SK-N-DZ (cell line): ENCODE data around the gene DCD.
"Not testable (repeated sequence)": the region's sequence is repeated elsewhere in the genome, so short reads cannot be mapped to it uniquely, and the experiment has no call there.

Experiments used
- DNase-seq: peaks from one replicate; pipeline ENCODE4 v3.0.0-alpha.2; 2015; ENCODE audit warnings: low spot score

The DCD gene

DNA sequence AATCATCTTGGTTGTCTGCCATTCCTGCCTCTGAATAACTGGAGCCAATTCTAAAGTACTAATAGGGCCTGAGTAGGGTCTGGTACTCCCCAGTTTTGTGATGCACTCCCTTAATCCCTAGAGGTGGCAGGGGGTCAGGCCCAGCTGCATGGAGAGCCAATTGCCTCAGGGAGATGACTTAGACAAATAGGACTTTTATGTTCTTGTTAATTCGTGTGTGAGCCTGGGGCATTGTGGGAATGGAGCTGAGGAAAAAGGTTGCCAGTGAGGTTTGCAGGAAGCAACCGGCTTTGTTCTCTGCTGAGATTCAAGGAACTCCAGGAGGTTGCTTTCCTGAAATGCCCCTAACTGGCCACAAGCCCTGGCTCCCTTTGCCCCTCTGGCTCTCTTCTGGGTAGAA is 6.8 kb upstream of the DCD start:
- no peak for DNase-seq

DNA sequence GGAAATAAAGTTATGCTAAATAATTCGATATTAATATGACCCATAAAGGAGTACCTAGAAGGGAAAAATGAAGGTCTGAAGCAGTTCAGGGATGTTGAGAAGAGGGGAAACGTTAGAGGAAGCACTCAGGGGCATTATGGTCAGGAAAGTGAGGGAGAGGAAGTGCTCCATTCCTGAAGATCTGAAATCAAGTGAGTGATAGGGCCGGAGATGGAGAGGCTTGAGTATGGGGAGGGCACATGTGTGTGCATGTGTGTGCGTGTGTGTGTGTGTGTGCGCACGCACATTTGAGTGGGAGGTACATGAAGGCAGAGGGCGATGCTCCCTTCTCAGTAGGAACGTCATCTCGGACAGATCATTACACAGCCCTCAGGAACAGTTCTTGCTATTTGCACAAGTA is 4.9 kb upstream of the DCD start:
- no peak for DNase-seq

DNA sequence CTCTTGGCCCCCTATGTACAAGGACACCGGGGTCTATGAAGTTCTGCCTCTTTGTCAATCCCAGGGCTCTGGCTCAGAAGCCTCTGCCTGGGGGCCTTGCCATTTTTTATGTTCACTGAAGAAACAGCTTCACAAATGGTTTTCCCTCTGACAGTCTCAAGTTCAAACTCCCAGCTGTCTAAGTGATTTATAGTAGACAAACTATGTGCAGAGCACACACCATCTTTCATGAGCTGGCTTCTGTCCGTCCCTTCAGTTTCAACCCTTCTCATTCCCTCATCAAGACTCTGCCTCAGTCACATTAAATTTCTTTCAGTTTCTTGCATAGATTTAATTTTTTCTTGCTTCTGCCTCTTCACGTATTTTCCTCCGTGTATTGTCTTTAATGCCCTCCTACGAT is 2.7 kb upstream of the DCD start:
- no peak for DNase-seq

DNA sequence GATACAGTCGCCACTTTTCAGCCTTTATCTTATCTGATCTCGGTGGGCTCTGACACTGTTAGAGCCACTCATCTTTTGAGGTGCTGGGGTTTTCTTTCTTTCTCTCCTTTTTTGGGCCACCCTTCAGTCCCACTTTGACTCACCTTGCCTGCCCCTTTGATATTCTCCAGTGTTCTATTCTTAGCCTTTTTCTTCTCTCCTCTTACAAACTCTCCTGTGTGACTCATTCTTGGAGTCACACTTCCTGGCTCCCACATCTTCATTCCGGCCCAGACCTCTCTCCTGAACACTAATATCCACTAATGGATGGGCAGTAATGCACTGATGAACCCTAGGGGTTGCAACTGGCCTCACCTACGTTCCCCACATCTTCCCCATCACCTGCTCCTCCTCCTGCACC is 2.2 kb upstream of the DCD start:
- DNase-seq, result no peak

DNA sequence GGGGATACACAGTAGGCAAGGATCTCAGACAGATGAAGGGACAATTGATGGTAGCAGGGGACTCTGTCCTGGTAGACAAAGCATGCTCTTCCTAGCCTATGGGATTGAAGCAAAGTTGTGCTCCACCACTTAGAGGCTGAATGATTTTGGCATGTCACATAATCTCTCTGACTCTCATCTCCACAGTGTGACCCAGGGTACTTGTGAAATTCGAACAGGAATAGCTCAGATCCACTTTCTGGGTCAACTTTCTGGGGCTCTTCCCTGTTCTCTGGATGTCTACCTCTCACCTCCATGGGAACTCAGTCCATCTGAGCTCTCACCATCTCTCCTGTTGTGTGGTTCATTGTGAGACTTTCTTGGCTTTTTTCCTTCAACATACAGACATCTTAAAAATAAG is 1.7 kb upstream of the DCD start:
- no peak for DNase-seq

DNA sequence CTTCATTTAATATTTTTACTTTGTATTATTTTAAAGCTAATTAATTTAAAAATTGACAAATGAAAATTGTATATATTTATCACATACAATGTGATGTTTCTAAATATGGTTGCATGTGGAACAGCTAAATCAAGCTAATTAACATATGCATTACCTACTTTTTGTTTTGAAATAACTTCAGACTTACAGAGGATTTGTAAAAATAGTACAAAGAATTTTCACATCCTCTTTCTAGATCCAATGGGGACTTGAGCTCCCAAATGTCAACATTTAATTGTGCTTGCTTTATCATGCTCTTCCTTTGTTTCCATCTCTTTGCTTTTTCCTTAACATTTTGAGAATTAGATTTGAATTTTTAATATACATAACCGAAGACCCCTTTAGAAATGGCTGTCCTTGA is 6.6 kb downstream of the DCD start:
- DNase-seq, result no peak

DNA sequence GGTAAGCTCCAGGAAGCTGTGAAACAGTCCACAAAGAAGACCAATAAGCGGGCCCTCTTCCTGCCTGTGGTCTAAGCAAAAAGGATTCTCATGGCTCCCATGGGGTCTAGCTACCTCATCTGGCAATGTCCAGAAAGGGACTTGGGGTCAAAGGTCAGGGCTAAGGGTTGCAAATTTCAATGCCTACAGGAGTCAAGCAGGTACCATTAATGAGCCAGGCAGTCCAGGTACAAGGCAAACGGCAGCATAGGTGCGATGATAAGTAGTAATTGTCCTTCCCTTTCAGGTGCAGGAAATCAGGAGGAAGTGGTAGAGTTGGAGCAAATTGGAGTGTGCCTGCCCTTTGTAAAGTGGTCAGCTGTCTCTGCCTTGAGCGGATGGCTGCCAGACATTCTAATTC is 7.1 kb downstream of the DCD start:
- no peak for DNase-seq

DNA sequence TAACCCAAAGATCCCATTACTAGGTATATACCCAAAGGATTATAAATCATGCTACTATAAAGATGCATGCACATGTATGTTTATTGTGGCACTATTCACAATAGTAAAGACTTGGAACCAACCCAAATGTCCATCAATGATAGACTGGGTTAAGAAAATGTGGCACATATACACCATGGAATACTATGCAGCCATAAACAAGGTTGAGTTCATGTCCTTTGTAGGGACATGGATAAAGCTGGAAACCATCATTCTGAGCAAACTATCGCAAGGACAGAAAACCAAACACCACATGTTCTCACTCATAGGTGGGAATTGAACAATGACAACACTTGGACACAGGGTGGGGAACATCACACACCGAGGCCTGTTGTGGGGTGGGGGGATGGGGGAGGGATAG is 9.1 kb downstream of the DCD start:
- DNase-seq, result not testable (repeated sequence)

DNA sequence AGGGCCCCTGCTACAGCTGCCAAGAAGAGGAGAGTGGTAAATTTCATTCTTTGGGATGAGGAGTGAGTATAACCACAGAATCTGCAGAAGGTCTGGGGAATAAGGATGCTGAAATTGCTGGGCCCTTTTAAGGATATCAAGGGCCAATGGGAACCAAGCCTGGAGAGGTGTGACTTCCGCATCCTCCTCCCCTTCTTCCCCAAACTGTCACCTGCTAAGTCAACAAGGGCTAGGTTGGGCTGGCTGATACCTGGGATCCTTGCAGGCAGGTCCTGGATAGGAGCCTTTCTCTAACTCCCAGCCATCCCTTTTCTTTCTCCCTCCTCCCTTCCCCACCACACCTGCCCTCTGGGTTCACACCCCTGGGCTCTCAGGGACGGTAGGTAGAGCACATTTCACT is 13.4 kb downstream of the DCD start, which contains the start of gene LACRT:
Gene LACRT, minus strand, starts transcription at position 101 of the 400 bp plus-strand sequence. Its CDS starts 54 bp downstream, at position 47.
- DNase-seq, result no peak

DNA sequence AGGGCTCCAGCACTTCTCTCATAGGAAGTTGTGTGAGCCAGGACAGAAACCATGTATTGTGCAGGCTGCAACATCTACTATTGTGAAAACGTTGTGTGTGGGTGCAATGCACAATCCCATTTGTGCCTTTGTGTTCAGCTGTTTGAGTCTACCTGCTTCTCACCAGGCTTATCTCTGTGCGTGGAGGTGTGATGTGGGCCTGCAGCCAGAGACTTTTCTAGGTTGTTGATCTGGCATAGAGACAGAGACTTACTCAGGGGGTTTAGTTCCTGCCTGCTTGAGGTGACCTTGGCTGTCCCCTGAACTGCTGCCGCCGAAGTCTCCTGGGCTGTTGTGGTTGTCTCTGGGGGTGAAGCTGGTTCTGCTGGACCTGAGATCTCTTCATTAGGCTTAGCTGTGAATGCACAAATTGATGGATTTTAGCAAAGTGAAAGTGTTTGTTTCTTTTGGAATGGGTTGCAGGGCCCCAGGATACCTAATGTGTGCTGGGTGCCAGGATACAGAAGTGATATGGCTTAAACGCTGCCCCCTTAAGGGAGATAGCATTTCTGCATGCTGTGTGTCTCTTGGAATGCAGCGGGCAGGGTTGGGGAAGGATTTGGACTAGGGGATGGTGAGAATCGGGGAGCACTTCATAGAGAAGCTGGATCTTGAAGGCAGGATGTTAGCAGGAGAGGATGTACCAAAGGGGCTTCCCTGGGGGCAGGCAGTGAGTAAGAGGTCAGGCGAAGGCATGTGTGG is 16.0 kb downstream of the DCD start:
- no peak for DNase-seq

DNA sequence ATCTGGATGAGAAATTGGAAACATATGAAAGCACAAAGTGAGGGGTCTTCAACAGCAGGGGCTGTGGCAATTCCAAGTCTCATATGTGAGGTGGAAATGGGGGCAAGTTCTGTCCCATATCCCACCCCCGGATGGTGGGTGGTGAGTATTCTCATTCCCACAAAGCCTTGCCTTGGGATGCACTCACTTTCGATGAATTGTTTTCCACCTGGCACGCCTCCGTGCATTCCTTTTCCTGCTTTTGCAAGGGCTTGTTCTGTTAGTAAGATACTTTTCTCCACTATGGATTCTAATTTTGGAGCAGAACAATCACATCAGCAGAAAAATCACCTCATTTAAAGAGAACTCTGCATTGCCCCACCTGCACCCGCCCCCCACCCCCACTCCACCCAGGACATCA is 16.6 kb downstream of the DCD start:
- no peak for DNase-seq

DNA sequence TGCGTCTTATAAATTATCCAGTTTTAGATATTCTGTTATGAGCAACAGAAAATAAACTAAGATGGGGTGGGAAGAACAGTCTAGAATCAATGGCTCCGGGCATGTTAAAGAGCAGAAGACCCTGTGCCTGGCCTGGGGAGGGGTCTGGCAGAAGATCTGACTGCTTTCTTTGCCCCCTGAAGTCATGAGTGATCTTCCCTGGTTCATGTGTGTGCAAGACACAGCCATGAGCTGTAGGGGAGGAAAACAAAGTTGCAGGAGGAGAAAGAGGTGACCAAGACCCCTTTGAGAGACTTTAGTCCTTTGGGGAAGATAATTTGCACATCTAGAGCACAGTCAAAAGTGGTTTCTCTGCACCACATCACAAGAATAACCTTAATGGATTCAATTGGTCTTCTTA is 18.2 kb downstream of the DCD start:
- no peak for DNase-seq

DNA sequence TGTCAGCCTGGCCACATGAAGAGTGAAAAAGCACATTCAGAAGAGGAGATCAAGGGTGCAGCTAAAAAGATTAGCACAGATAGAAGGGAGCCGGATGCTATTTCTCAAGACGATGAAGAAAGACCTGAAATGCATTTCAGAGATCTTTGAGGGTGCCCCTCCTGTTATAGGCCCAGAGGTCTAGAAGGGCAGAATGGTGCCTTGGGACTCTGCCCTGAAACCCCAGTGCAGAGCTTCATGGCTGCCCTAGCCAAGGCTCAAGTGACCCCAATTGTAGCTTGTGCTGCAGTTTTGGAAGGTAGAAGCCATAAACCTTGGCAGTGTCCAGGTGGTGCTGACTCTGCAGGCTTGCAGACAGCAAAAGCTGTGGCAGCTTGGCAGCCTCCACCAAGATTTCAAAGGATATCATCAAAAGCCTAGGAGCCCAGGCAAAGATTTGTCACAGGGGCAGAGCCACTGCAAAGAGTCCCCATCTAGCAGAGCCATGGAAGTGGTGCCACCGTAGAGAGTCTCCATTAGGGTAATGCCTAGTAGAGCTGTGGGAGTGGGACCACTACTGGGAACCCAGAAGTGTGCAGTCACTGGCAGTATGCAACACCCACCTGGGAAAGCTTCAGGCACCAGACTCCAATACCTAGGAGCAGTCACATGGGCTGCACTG is 19.8 kb downstream of the DCD start:
- DNase-seq, result no peak

DNA sequence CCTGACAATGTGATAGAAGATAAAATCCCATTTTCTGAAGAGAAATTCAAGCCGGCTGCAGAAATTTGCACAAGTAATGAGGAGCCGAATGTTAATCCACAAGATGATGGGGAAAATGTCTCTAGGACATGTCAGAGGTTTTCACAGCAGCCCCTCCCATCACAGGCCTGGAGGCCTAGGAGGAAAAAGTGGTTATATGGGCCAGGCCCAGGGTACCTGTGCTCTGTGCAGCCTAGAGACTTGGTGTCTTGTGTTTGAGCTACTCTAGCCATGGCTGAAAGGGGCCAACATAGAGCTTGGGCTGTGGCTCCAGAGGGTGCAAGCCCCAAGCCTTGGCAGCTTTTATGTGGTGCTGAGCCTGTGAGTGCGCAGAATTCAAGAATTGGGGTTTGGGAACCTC is 20.9 kb downstream of the DCD start:
- no peak for DNase-seq

DNA sequence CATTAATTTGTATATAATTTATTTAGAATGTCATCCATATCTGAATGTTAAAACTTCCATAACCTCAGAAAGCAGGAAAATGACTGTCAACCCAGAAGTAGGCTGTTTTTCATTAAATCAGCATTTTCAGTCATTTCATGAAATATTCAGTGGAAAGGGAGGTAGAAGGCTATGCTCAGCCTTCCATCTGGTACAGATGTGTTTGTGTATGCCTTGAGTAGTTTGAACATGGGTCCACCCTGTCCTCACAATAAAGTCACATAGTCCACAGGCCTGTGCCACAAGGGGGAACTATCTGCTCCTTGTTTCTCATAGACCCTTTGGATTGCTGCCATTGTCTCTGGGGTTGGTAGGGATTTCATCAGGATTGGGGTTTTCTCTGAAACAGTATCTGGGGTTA is 22.6 kb downstream of the DCD start:
- no peak for DNase-seq

DNA sequence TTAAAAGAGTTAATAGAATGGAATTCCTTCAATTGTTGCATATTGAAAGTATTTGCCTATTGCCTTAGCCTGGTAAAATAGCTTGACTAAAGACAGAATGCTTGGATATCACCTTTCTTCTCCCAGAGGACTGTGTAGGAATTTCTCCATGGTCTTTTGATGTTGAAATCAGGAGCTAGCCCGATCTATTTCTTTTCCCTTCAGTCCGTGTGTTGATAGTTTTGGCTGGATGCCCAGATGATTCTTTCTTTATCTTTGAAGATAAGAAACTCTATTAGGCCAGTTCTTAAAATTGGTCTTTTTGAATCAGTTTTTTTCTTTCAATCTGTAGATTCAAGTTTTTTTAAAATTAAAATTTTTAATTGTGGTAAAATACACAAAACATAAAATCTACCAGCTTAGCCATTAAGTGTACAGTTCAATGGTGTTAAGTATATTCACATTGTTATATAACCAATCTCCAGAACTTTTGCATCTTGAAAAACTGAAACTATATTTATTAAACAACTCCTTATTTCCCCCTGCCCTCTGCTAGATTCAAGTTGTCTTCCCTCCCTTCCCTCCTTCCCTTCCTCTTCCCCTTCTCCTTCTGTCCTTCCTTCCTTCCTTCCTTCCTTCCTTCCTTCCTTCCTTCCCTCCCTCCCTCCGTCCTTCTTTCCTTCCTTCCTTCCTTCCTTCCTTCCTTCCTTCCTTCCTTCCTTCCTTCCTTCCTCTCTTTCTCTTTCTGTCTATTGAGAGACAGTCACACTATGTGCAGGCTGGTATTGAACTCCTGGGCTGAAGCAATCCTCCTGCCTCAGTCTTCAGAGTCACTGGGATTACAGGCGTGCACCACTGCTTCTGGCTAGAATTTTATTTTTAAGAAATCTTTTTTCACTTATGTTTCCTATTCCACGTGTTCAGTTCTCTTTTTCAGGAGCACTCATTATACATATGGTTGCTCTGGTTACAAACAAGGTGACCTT is 23.6 kb downstream of the DCD start:
- DNase-seq, result no peak

DNA sequence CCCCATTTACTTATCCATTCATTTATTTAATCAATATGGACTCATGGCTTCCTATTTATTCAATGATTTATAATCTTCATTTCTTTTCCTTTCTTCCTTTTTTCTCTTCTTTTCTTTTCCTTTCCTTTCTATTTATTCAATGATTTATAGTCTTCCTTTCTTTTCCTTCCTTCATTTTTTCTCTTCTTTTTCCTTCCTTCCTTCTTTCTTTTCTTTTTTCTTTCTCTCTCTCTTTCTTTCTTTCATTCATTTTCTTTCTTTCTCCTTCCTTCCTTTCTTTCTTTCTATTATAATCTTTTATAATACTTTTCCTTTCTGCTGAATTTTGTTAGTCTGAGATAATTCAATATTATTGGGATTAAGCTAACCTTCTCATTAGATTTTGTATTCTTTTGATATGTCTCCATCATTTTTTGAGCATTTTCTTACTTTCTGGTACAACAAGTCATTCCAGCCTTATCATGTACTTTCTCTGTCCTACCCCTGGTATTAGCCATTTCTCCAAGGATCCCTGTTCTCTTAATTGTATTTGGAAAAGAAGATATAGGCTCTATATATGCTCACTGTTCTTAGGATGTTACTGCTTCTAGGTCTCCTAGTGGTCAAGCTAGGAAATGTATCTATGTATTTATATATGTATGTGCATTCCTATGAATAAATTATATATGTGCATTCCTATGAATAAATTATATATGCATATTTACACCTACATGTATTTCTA is 25.5 kb downstream of the DCD start:
- no peak for DNase-seq

DNA sequence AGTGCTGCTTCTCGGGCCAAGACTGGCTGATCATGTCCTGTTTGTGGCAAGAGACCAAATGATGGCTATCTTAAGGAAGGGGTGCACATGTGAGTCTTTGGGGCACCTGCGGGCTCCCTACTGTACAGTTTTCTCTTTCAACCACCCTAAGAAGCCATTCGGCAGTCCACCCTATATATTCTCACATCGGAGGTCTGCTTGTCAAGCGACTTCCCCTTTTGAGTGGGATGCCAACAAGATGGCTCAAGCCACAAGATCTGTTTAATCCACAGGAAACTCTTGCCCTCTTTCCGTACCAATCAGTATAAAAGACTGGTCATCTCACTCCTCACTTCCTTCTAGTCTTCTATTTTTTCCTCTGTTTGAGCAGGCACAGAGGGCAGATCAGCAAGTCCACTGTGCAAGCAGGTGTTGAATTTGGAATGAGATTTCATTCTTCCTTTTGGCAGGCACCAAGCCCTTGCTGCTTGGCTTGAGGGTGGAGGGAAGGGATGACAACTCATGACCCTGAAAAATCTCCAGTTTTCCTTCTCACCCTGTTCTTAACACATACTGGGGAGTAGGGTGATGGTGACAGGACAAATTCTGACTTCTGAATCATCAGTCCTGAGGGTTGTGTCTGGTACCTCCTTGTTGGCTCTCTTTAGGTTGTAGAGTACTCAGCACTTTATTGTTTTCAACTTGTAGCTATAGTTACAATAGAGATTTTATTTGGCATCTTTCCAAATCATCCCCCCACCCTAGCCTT is 31.1 kb downstream of the DCD start:
- no peak for DNase-seq

DNA sequence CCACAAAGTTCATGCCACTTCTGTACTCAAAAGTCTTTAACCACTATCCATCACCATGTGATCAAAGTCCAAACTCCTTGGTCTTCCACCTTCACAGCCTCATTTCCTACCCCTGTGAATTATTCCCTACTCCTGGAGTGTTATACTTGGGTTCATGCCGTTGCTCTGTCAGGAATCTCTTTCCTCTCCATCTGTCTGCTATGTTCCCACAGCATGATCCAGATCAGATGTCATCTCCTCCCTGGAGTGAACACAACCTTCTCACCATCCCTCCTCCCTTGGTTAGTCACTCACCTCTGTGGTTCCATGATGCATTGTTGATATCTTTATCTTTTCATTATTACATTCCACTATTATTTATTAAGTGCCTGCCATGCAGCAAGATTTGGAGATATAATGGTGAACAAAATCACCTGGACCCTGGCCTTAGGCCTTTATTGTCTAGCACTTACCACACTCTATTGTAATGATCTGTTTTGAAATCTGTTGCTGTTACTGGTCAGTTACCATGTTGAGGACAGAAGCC is 35.9 kb downstream of the DCD start:
- DNase-seq, result no peak

DNA sequence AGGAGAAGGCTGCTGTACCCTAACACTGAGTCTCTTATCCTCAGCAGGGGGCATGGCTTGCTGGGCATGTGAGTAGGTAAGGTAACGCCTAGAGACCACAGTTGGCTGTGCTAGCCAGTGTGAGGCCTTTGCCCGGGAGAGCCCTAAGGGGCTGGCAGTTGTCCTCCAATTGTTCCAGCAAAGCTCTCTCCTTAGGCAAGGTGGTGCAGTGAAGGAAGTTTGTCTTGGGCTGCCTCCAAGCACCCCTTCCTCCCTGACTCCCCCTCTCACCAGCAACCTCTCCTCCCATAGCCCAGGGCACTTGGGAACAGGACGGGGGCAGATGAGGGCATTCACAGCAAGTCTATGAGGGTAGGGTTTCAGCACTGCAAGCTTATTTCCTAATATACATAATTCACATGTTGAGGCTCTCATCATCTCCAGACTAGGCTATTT is 36.4 kb downstream of the DCD start:
- DNase-seq, result no peak

DNA sequence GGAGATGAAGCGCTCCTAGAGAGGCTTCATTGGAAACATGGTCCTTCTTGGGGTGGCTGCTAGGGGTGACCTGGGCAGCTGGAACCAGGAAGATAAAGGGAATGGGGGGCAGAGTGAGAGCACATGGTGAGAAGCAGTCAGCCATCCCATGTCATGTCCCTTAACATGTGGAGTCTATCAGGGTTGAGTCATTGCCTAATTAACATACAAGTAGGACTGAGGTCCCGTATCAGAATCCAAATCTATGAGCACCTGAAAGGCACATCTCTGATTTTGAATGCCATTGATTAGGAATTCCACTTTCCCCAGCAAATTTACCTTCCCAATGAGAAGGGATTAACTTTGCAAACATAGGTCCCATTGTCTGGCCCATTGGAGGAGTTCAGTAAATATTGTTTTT is 39.4 kb downstream of the DCD start:
- no peak for DNase-seq
